ENCODE measurements around the gene SORBS1.
A peak's percentile ranks its signal among the peaks of the same experiment; 100 is the strongest.

SORBS1 gene

GRCh38 chr10:95476469-95477174 is 84.5 kb downstream of the SORBS1 start:
- Histone ChIP-seq H3K4me1 (ENCODE audit: control insufficient read depth, insufficient read depth, low read length) (peaks cover 26% of the 10 kb centered on the region), H3K36me3 (ENCODE audit: control insufficient read depth in 2 of 2, insufficient read depth in 1 of 2, low read length in 2 of 2) (no peaks in the 10 kb centered on the region), H3K27ac (ENCODE audit: extremely low read depth, low read depth, low read length) (peak overlapping the region; percentile 38), H3K4me3 (ENCODE audit: low read depth, low read length) (no peak overlapping the region), H3K9me3 (ENCODE audit: control insufficient read depth, insufficient read depth, low read depth, low read length) (no peaks in the 10 kb centered on the region)
- no peak for TF ChIP-seq ZNF391 (tag by site-specific recombination; IDR thresholded peaks at IDR 0.05; ENCODE audit: borderline replicate concordance, low read depth)
- TF ChIP-seq ZNF426 (tag by site-specific recombination; IDR thresholded peaks at IDR 0.05) = no peak
- no peak for TF ChIP-seq GLI2 (tag by site-specific recombination; IDR thresholded peaks at IDR 0.05; ENCODE audit: borderline replicate concordance, low read depth)
- TF ChIP-seq BCL11B (tag by site-specific recombination; IDR thresholded peaks at IDR 0.05; ENCODE audit: low read depth) = no peak
- TF ChIP-seq ZNF629 (tag by site-specific recombination; IDR thresholded peaks at IDR 0.05) = no peak
- no peak for TF ChIP-seq ZNF596 (tag by site-specific recombination; IDR thresholded peaks at IDR 0.05)
- TF ChIP-seq ZSCAN23 (tag by site-specific recombination; IDR thresholded peaks at IDR 0.05) = no peak
- TF ChIP-seq, protein P1, sequence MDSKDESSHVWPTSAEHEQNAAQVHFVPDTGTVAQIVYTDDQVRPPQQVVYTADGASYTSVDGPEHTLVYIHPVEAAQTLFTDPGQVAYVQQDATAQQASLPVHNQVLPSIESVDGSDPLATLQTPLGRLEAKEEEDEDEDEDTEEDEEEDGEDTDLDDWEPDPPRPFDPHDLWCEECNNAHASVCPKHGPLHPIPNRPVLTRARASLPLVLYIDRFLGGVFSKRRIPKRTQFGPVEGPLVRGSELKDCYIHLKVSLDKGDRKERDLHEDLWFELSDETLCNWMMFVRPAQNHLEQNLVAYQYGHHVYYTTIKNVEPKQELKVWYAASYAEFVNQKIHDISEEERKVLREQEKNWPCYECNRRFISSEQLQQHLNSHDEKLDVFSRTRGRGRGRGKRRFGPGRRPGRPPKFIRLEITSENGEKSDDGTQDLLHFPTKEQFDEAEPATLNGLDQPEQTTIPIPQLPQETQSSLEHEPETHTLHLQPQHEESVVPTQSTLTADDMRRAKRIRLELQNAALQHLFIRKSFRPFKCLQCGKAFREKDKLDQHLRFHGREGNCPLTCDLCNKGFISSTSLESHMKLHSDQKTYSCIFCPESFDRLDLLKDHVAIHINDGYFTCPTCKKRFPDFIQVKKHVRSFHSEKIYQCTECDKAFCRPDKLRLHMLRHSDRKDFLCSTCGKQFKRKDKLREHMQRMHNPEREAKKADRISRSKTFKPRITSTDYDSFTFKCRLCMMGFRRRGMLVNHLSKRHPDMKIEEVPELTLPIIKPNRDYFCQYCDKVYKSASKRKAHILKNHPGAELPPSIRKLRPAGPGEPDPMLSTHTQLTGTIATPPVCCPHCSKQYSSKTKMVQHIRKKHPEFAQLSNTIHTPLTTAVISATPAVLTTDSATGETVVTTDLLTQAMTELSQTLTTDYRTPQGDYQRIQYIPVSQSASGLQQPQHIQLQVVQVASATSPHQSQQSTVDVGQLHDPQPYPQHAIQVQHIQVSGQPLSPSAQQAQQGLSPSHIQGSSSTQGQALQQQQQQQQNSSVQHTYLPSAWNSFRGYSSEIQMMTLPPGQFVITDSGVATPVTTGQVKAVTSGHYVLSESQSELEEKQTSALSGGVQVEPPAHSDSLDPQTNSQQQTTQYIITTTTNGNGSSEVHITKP (tag by site-specific recombination; IDR thresholded peaks at IDR 0.05) = no peak
- TF ChIP-seq ZFHX2 (tag by site-specific recombination; conservative IDR thresholded peaks at IDR 0.05) = no peak
- POLR2A ChIA-PET = no interaction called here
- CTCF ChIA-PET = no interaction called here

- H3K4me3 ChIP-seq (ENCODE audit: low read depth, low read length) = no peak overlapping the region
- H3K9me3 ChIP-seq (ENCODE audit: control insufficient read depth, insufficient read depth, low read depth, low read length) = no peaks in the 10 kb centered on the region
- CTCF ChIA-PET = no interaction called here
- H3K27ac ChIP-seq (ENCODE audit: extremely low read depth, low read depth, low read length) = peak overlapping the region; percentile 38
- no peaks in the 10 kb centered on the region for H3K36me3 ChIP-seq (ENCODE audit: control insufficient read depth in 2 of 2, insufficient read depth in 1 of 2, low read length in 2 of 2)
- peaks cover 26% of the 10 kb centered on the region for H3K4me1 ChIP-seq (ENCODE audit: control insufficient read depth, insufficient read depth, low read length)
- POLR2A ChIA-PET = no interaction called here
- TF ChIP-seq ZBTB48 (tag by site-specific recombination; IDR thresholded peaks at IDR 0.05) (no peak), ZNF610 (tag by site-specific recombination; IDR thresholded peaks at IDR 0.05; ENCODE audit: borderline replicate concordance) (0 out of 2 replicates have a peak, but pooled peaks have one; percentile 26), ZNF184 (tag by site-specific recombination; IDR thresholded peaks at IDR 0.05) (no peak), ZEB2 (tag by site-specific recombination; IDR thresholded peaks at IDR 0.05) (no peak), SCRT1 (tag by site-specific recombination; IDR thresholded peaks at IDR 0.05; ENCODE audit: borderline replicate concordance) (peak; percentile 97), HOXD13 (CRISPR knock-in tag; IDR thresholded peaks at IDR 0.05; ENCODE audit: borderline replicate concordance) (no peak), ZNF843 (tag by site-specific recombination; IDR thresholded peaks at IDR 0.05) (peak; percentile 91), ZNF10 (tag by site-specific recombination; IDR thresholded peaks at IDR 0.05) (no peak), GFI1B (tag by site-specific recombination; IDR thresholded peaks at IDR 0.05) (no peak), ZNF791 (tag by site-specific recombination; IDR thresholded peaks at IDR 0.05) (no peak), ZNF830 (tag by site-specific recombination; IDR thresholded peaks at IDR 0.05; ENCODE audit: low read depth) (no peak), ZXDB (tag by site-specific recombination; IDR thresholded peaks at IDR 0.05) (peak; percentile 84), ZNF639 (tag by site-specific recombination; IDR thresholded peaks at IDR 0.05) (no peak), ZSCAN23 (tag by site-specific recombination; IDR thresholded peaks at IDR 0.05) (0 out of 2 replicates have a peak, but pooled peaks have one; percentile 11), ZBTB17 (tag by site-specific recombination; IDR thresholded peaks at IDR 0.05) (peak; percentile 61; the same call in 1 of the 2 replicates), MYNN (tag by site-specific recombination; IDR thresholded peaks at IDR 0.05; ENCODE audit: borderline replicate concordance) (no peak), FEZF1 (tag by site-specific recombination; IDR thresholded peaks at IDR 0.05) (peak; percentile 96), ZNF280C (tag by site-specific recombination; IDR thresholded peaks at IDR 0.05) (no peak), ZNF514 (tag by site-specific recombination; IDR thresholded peaks at IDR 0.05) (no peak), ZNF366 (tag by site-specific recombination; conservative IDR thresholded peaks at IDR 0.05) (no peak), ZNF837 (tag by site-specific recombination; IDR thresholded peaks at IDR 0.05) (no peak)
Measured at GRCh38 chr10:95475827-95476468, 85.2 kb downstream of the SORBS1 start.

All from HEK293 (cell line).